H1 (cell line): ENCODE results near the gene TPM2. TPM values are rescaled to one million over a fixed set of nuclear protein-coding genes. Genes with fewer than 3 reads are reported as not detected.

ENCODE experiments used
- CTCF ChIA-PET: fragments of 300-600 bp; sonication (Branson Sonifier 250); formaldehyde crosslinking; loops from one replicate; lab custom pipeline; 2021; ENCODE audit not compliant: partially characterized antibody; lab: Charles Lee
- POLR2A ChIA-PET: fragments of 300-600 bp; sonication (Branson Sonifier 250); formaldehyde crosslinking; loops from one replicate; lab custom pipeline; 2021; ENCODE audit warnings: inconsistent platforms; ENCODE audit not compliant: partially characterized antibody; lab: Charles Lee
- DNase-seq, 2 experiments: peaks; one replicate each; pipeline versions ENCODE4 v3.0.0 to v3.0.0-alpha.2; 2010 to 2022; ENCODE audit warnings: low spot score in 2 of 2, low read depth in 1 of 2, mixed read lengths in 1 of 2
- FAIRE-seq: peaks from 2 replicates; lab custom pipeline; 2011; peaks lifted over from hg19 to GRCh38; lab: Jason Lieb, UNC
- H2AFZ ChIP-seq: 2 replicates; pipeline ENCODE4 v1.8.1; 2012; ENCODE audit warnings: low read length, inconsistent platforms
- H2AK5ac ChIP-seq: 2 replicates; pipeline ENCODE4 v1.6.1; 2013; ENCODE audit warnings: low read depth, low read length
- H2BK120ac ChIP-seq: replicated peaks from 2 replicates; pipeline ENCODE3; 2013; ENCODE audit warnings: low read depth, low read length, inconsistent platforms
- H2BK12ac ChIP-seq: 2 replicates; pipeline ENCODE4 v1.6.1; 2013; ENCODE audit warnings: low read depth, low read length
- H2BK15ac ChIP-seq: 2 replicates; pipeline ENCODE4 v1.6.1; 2013; ENCODE audit warnings: low read length
- H2BK20ac ChIP-seq: 2 replicates; pipeline ENCODE4 v1.6.1; 2013; ENCODE audit warnings: low read length
- H2BK5ac ChIP-seq: 2 replicates; pipeline ENCODE4 v1.6.1; 2013; ENCODE audit warnings: low read depth, low read length
- H3K14ac ChIP-seq: 2 replicates; pipeline ENCODE4 v1.6.1; 2013; ENCODE audit warnings: inconsistent platforms; ENCODE audit not compliant: insufficient read length
- H3K18ac ChIP-seq: 2 replicates; pipeline ENCODE4 v1.6.1; 2013; ENCODE audit warnings: low read length; ENCODE audit errors: extremely low read depth
- H3K23ac ChIP-seq: 2 replicates; pipeline ENCODE4 v1.6.1; 2013; ENCODE audit warnings: inconsistent platforms; ENCODE audit not compliant: insufficient read length
- H3K23me2 ChIP-seq: 2 replicates; pipeline ENCODE4 v1.6.1; 2013; ENCODE audit warnings: low read depth, low read length
- H3K27ac ChIP-seq: 2 replicates; pipeline ENCODE4 v1.6.1; 2011; ENCODE audit warnings: low read depth, low read length, inconsistent platforms
- H3K27me3 ChIP-seq, 4 experiments: replicated peaks in 1 of 4; 1 replicate in 1 of 4; 2 replicates in 3 of 4; pipeline versions ENCODE4 v1.6.1 to v1.8.1; 2011 to 2013; ENCODE audit warnings: low read length in 3 of 4, mild to moderate bottlenecking in 3 of 4, inconsistent platforms in 2 of 4, mixed read lengths in 2 of 4, moderate library complexity in 1 of 4; ENCODE audit not compliant: control insufficient read depth in 3 of 4, insufficient read depth in 3 of 4; ENCODE audit errors: extremely low read depth in 1 of 4
- H3K36me3 ChIP-seq, 4 experiments: 2 replicates each; pipeline versions ENCODE4 v1.6.1 to v1.8.1; 2011 to 2013; ENCODE audit warnings: mild to moderate bottlenecking in 4 of 4, low read length in 3 of 4, moderate library complexity in 2 of 4, control low read depth in 1 of 4, inconsistent platforms in 1 of 4; ENCODE audit not compliant: insufficient read depth in 4 of 4, control insufficient read depth in 2 of 4
- H3K4ac ChIP-seq: replicated peaks from 2 replicates; pipeline ENCODE3; 2013; ENCODE audit warnings: low read length, low read depth, mixed read lengths, inconsistent platforms; ENCODE audit not compliant: insufficient read length
- H3K4me1 ChIP-seq, 4 experiments: replicated peaks in 1 of 4; 1 replicate in 1 of 4; 2 replicates in 3 of 4; pipeline versions ENCODE4 v1.6.1 to v1.8.1; 2011 to 2013; ENCODE audit warnings: low read length in 3 of 4, inconsistent platforms in 2 of 4, mixed read lengths in 1 of 4; ENCODE audit not compliant: insufficient read depth in 4 of 4, control insufficient read depth in 3 of 4
- H3K4me2 ChIP-seq, 2 experiments: 2 replicates each; pipeline versions ENCODE4 v1.6.1 to v1.8.1; 2011 to 2013; ENCODE audit warnings: low read depth in 2 of 2, low read length in 2 of 2, control low read depth in 1 of 2, inconsistent platforms in 1 of 2, mild to moderate bottlenecking in 1 of 2; ENCODE audit not compliant: insufficient read depth in 1 of 2
- H3K4me3 ChIP-seq, 4 experiments: fragments of 200-600, 300-600 bp in 1 of 4; sonication (generic), shearing (Covaris generic), sonication (Bioruptor Twin) in 1 of 4; 2 replicates each; pipeline versions ENCODE4 v1.5.1 to v1.8.1; 2011 to 2016; ENCODE audit warnings: low read length in 4 of 4, low read depth in 3 of 4, control low read depth in 2 of 4, inconsistent platforms in 2 of 4, mild to moderate bottlenecking in 2 of 4, mixed read lengths in 1 of 4, moderate library complexity in 1 of 4; ENCODE audit not compliant: insufficient read depth in 2 of 4; ENCODE audit errors: extremely low read depth in 1 of 4
- H3K56ac ChIP-seq: replicated peaks from 2 replicates; pipeline ENCODE3; 2013; ENCODE audit warnings: low read depth, mild to moderate bottlenecking, mixed read lengths, low read length, inconsistent platforms; ENCODE audit not compliant: insufficient read length
- H3K79me1 ChIP-seq: 2 replicates; pipeline ENCODE4 v1.6.1; 2013; ENCODE audit warnings: low read depth, low read length, control low read depth
- H3K79me2 ChIP-seq, 2 experiments: 2 replicates each; pipeline versions ENCODE4 v1.6.1 to v1.8.1; 2012 to 2013; ENCODE audit warnings: low read length in 2 of 2, mild to moderate bottlenecking in 2 of 2, inconsistent platforms in 1 of 2; ENCODE audit not compliant: insufficient read depth in 2 of 2, control insufficient read depth in 1 of 2
- H3K9ac ChIP-seq, 4 experiments: replicated peaks in 1 of 4; 1 replicate in 1 of 4; 2 replicates in 3 of 4; pipeline versions ENCODE4 v1.6.1 to v1.8.1; 2011 to 2013; ENCODE audit warnings: low read depth in 3 of 4, low read length in 3 of 4, control low read depth in 2 of 4, mild to moderate bottlenecking in 2 of 4, moderate library complexity in 2 of 4, inconsistent platforms in 1 of 4; ENCODE audit errors: extremely low read depth in 1 of 4
- H3K9me3 ChIP-seq, 2 experiments: 2 replicates each; pipeline versions ENCODE4 v1.6.1 to v1.8.1; 2012 to 2013; ENCODE audit warnings: mild to moderate bottlenecking in 2 of 2, moderate library complexity in 2 of 2, control low read depth in 1 of 2, inconsistent platforms in 1 of 2, low read depth in 1 of 2, low read length in 1 of 2, mixed read lengths in 1 of 2; ENCODE audit not compliant: insufficient read depth in 2 of 2
- H4K20me1 ChIP-seq, 2 experiments: replicated peaks in 1 of 2; 2 replicates each; pipeline versions ENCODE3 to v1.8.1; 2011 to 2013; ENCODE audit warnings: inconsistent platforms in 2 of 2, low read length in 2 of 2, mild to moderate bottlenecking in 1 of 2; ENCODE audit not compliant: insufficient read depth in 2 of 2, control insufficient read depth in 1 of 2
- H4K5ac ChIP-seq: 2 replicates; pipeline ENCODE4 v1.6.1; 2013; ENCODE audit warnings: low read length, low read depth, mixed read lengths, inconsistent platforms; ENCODE audit not compliant: insufficient read length
- H4K8ac ChIP-seq: 2 replicates; pipeline ENCODE4 v1.8.0; 2013; ENCODE audit warnings: mild to moderate bottlenecking, moderate library complexity, low read length, inconsistent platforms; ENCODE audit not compliant: insufficient read depth; ENCODE audit errors: extremely low read depth
- H4K91ac ChIP-seq: replicated peaks from 2 replicates; pipeline ENCODE3; 2013; ENCODE audit warnings: low read length, mixed read lengths, inconsistent platforms; ENCODE audit not compliant: insufficient read length
- GTF2F1 ChIP-seq: IDR thresholded peaks from 2 replicates; pipeline ENCODE4 v1.6.1; 2012; ENCODE audit warnings: low read depth, low read length, improper control_type of control experiment, borderline replicate concordance
- RXRA ChIP-seq: IDR thresholded peaks from 2 replicates; pipeline ENCODE4 v1.6.1; 2011; ENCODE audit warnings: low read depth, mild to moderate bottlenecking, low read length, moderate library complexity; ENCODE audit not compliant: insufficient read depth
- USF2 ChIP-seq: IDR thresholded peaks from 2 replicates; pipeline ENCODE4 v1.6.1; 2011; ENCODE audit warnings: low read length, improper control_type of control experiment
- WGBS, 2 experiments: shearing (Covaris generic) in 1 of 2; methylation state at CpG; one replicate each; pipeline versions ENCODE4 v1.1.6 to v1.1.7; 2013 to 2015; ENCODE audit warnings: low lambda C conversion rate in 2 of 2, mixed read lengths in 2 of 2, inconsistent platforms in 1 of 2, low coverage in 1 of 2, missing lambda C conversion rate in 1 of 2; ENCODE audit not compliant: insufficient replicate concordance in 2 of 2, insufficient coverage in 1 of 2, insufficient read length in 1 of 2; ENCODE audit errors: extremely low coverage in 1 of 2, missing lambda C conversion rate in 1 of 2; 5-methylcytosine and 5-hydroxymethylcytosine counted together
- polyA plus RNA-seq, 7 experiments: library from polyadenylated mRNA; depleted of rRNA in 3 of 7; stranded (reverse) in 5 of 7; unstranded in 2 of 7; fragments of >200 nt in 5 of 7; fragments of 200-250 nt in 2 of 7; gene quantifications; 1 replicate in 5 of 7; 2 replicates in 1 of 7; 4 replicates in 1 of 7; pipeline versions ENCODE4 v1.2.1 to v1.2.3, GENCODE V29; 2011 to 2013; ENCODE audit warnings: missing spikeins in 2 of 7, mixed read lengths in 2 of 7
- total RNA-seq: library from RNA; stranded (reverse); fragmentation: NEBNext Ultra II Directional; extraction: Animal tissue kit (Norgen Biotek cat#: 25700); gene quantifications from 2 replicates; pipeline ENCODE4 v1.2.1, GENCODE V29; 2021

Gene TPM2
- total and polyA plus RNA-seq, 2 of the 8 experiments (the other 6 are each of a cell fraction or from before 2014, with no cell fraction given), result 62.5 to 181 TPM

GRCh38 chr9:35695943-35696401 lies 6.2 kb upstream of the TPM2 start:
- H4K8ac ChIP-seq, result no peak overlapping the region
- ChIA-PET CTCF (interaction anchor here (0.6 to 14.1 kb wide), 30 partner anchors 8 to 211 kb away, joined by 3 to 347 read pairs (median 12); partner anchors contain the start of genes ARHGEF39, CA9, CCDC107 and CREB3), POLR2A (interaction anchor here (0.5 to 14.9 kb wide), 19 partner anchors 8 to 1314 kb away, joined by 3 to 158 read pairs (median 4); partner anchors contain the start of genes CA9, CCDC107, CREB3 and MSMP)
- no peak overlapping the region for H2BK120ac ChIP-seq
- no peak overlapping the region for H4K5ac ChIP-seq
- H3K36me3 ChIP-seq, result peaks cover 21 to 33% (median 30%) of the 10 kb centered on the region in 4 experiments
- no peak overlapping the region for H3K23ac ChIP-seq
- H3K79me1 ChIP-seq, result no peaks in the 10 kb centered on the region
- no peak overlapping the region for H2AFZ ChIP-seq
- no peak overlapping the region for H2BK12ac ChIP-seq
- no peaks in the 10 kb centered on the region for H3K79me2 ChIP-seq
- H3K14ac ChIP-seq, result no peak overlapping the region
- H3K4me3 ChIP-seq, result no peak overlapping the region
- no peak overlapping the region for H3K18ac ChIP-seq
- no peak for TF ChIP-seq USF2
- no peak for TF ChIP-seq RXRA
- no peak for TF ChIP-seq GTF2F1
- H3K4ac ChIP-seq, result no peak overlapping the region
- H3K27ac ChIP-seq, result no peak overlapping the region
- no peak overlapping the region for H2BK15ac ChIP-seq
- H3K9ac ChIP-seq, result no peak overlapping the region
- peaks cover 4% of the 10 kb centered on the region for H3K23me2 ChIP-seq
- no peak for FAIRE-seq
- no peaks in the 10 kb centered on the region; a peak in 1 of 7 replicates for H3K4me1 ChIP-seq
- no peak overlapping the region for H3K4me2 ChIP-seq
- no peak overlapping the region for H4K91ac ChIP-seq
- H2BK20ac ChIP-seq, result no peak overlapping the region; the same call in 1 of the 2 replicates
- no peak overlapping the region for H3K56ac ChIP-seq
- H2BK5ac ChIP-seq, result no peak overlapping the region
- no peaks in the 10 kb centered on the region for H3K27me3 ChIP-seq
- no peak overlapping the region for H2AK5ac ChIP-seq
- no peak for DNase-seq
- H3K9me3 ChIP-seq, result no peaks in the 10 kb centered on the region
- H4K20me1 ChIP-seq, result peaks cover 3 to 7% of the 10 kb centered on the region in 2 experiments
- WGBS, 2 experiments, result 88% methylated on average over 3 of the region's 3 CpGs; no CpG with 5 or more reads in 1 of the 2 experiments
